HT1080 (cell line): ENCODE data around the gene MSH5. TPM values are rescaled to one million over a fixed set of nuclear protein-coding genes. Genes with fewer than 3 reads are reported as not detected.

ENCODE experiments used
- DNase-seq: peaks from one replicate; pipeline ENCODE4 v3.0.0-alpha.2; 2015; ENCODE audit warnings: low read depth
- total RNA-seq: library from RNA; depleted of rRNA; stranded (reverse); fragments of >200 nt; shearing (Covaris generic); gene quantifications from 2 replicates; pipeline ENCODE4 v1.2.3, GENCODE V29; 2014

MSH5 gene
- total RNA-seq, 1 experiment from 2014 or later = 9.5 TPM

GRCh38 chr6:31752739-31753319, 13.0 kb downstream of the MSH5 start:
- peak; percentile 89 for DNase-seq

GRCh38 chr6:31758281-31758680, 18.5 kb downstream of the MSH5 start:
- no peak for DNase-seq

GRCh38 chr6:31760790-31761189, 21.0 kb downstream of the MSH5 start:
- no peak for DNase-seq

GRCh38 chr6:31761343-31761742, 21.5 kb downstream of the MSH5 start:
- no peak for DNase-seq

GRCh38 chr6:31762356-31762755, 22.6 kb downstream of the MSH5 start, which contains the start of gene SAPCD1:
TSS of gene SAPCD1 (plus strand) at chr6:31762656. CDS start at chr6:31763055, 399 bp downstream.
- no peak for DNase-seq

- no peak for DNase-seq
Measured at GRCh38 chr6:31762878-31763618, 23.2 kb downstream of the MSH5 start.

- peak; percentile 68 for DNase-seq
Measured at GRCh38 chr6:31763619-31763940, 23.8 kb downstream of the MSH5 start.

GRCh38 chr6:31764198-31764597, 24.4 kb downstream of the MSH5 start:
- no peak for DNase-seq

GRCh38 chr6:31765559-31765909, 25.7 kb downstream of the MSH5 start:
- DNase-seq = no peak

- DNase-seq = no peak
Measured at GRCh38 chr6:31765910-31766794, 26.3 kb downstream of the MSH5 start.

GRCh38 chr6:31767096-31767645, 27.4 kb downstream of the MSH5 start:
- DNase-seq = no peak

- no peak for DNase-seq
Measured at GRCh38 chr6:31768363-31769257, 28.8 kb downstream of the MSH5 start.

- peak; percentile 66 for DNase-seq
Measured at GRCh38 chr6:31769684-31770371, 30.0 kb downstream of the MSH5 start.

GRCh38 chr6:31770860-31771259, 31.1 kb downstream of the MSH5 start:
- DNase-seq = no peak

- DNase-seq = no peak
Measured at GRCh38 chr6:31771992-31772358, 32.2 kb downstream of the MSH5 start.

GRCh38 chr6:31775184-31775583, 35.4 kb downstream of the MSH5 start:
- DNase-seq = no peak

- no peak for DNase-seq
Measured at GRCh38 chr6:31775633-31776484, 36.1 kb downstream of the MSH5 start.

GRCh38 chr6:31776485-31776988, 36.7 kb downstream of the MSH5 start:
- DNase-seq = no peak

GRCh38 chr6:31776989-31777666, 37.3 kb downstream of the MSH5 start, which contains the start of gene VWA7:
TSS of gene VWA7 (minus strand) at chr6:31777328. CDS start at chr6:31776779, 549 bp downstream.
- peak; percentile 87 for DNase-seq
